ENCODE measurements around the gene SMIM20. TPM values are rescaled to one million over a fixed set of nuclear protein-coding genes. Genes with fewer than 3 reads are reported as not detected.

SMIM20 gene
- total RNA-seq, 4 donors from 2014 or later: 26.5 to 44.2 (median 34.8) TPM

- Histone ChIP-seq H3K27ac (no peak overlapping the region), H3K27me3 (peaks cover 6% of the 10 kb centered on the region), H3K36me3 (no peaks in the 10 kb centered on the region), H3K9me3 (no peaks in the 10 kb centered on the region), H3K4me3 (no peak overlapping the region), H3K4me1 (peaks cover 0 to 8% (median 0%) of the 10 kb centered on the region in 3 donors)
- peak; percentile 41 for ATAC-seq
- WGBS, 2 donors (ENCODE audit: low coverage in 1 of 2): 0 to 8% methylated on average over 2 to 5 of the region's 5 CpGs
- TF ChIP-seq POLR2A (IDR thresholded peaks at IDR 0.05) (no peak), EP300 (IDR thresholded peaks at IDR 0.05) (no peak), CTCF (IDR thresholded peaks at IDR 0.05) (no peak), POLR2AphosphoS5 (IDR thresholded peaks at IDR 0.05) (no peak)
Observed at GRCh38 chr4:25884031-25884782, 29.8 kb upstream of the SMIM20 start.

GRCh38 chr4:25888781-25889180 lies 25.2 kb upstream of the SMIM20 start:
- TF ChIP-seq EP300 (IDR thresholded peaks at IDR 0.05) (no peak), POLR2A (IDR thresholded peaks at IDR 0.05) (no peak), POLR2AphosphoS5 (IDR thresholded peaks at IDR 0.05) (no peak), CTCF (IDR thresholded peaks at IDR 0.05) (no peak)
- Histone ChIP-seq H3K36me3 (no peaks in the 10 kb centered on the region), H3K27me3 (no peaks in the 10 kb centered on the region), H3K4me1 (peaks cover 0 to 8% (median 0%) of the 10 kb centered on the region in 3 donors), H3K4me3 (no peak overlapping the region), H3K9me3 (no peaks in the 10 kb centered on the region), H3K27ac (no peak overlapping the region)
- no peak for ATAC-seq

- WGBS, 2 donors (ENCODE audit: low coverage in 1 of 2): 88 to 91% methylated on average over 9 of the region's 14 CpGs
- ATAC-seq: no peak
Observed at GRCh38 chr4:25889589-25890503, 24.2 kb upstream of the SMIM20 start.

DNA sequence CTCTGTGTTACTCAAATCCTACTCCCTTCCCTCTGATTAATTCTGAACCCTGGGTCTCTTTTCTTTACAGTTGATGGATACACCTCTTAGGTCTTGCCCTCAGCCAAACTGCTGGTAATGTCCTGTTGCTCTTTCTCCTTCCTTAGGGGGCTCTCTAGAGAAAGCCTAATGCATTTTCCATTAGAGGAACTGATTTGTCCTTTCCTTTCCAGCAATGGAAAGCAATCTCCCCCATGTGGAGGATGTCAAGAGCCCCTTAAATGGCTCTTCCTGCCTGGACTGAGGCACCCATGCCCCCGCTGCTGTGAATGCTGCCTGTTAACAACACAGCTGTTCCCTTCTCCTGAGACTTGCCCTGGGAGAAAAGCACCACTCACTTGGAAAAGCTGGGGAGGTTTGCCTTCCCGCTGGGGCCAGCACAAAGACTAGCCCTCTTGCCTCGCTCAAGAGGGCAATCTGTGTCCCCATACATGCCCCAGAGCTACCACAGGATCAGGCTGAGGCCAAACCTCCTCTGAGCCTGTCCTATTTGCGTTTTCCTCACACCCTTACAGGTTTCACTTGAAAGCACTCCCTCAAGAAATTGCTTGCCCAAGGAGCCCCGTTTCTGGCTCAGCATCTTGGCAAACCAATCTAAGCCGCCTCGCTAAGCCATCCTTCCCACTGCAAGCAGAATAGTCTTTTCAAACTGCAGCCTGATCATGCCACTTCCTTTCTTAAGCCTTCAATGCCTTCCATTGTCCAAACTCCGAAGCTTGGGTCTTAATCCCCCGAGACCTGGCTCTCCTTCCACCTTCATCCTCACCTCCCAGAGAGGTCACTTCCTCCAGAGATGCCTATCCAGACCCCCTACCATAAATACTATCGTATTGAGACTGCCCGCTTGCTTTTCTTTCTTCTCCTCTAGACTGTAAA lies 23.2 kb upstream of the SMIM20 start:
- ATAC-seq: no peak
- TF ChIP-seq EP300 (IDR thresholded peaks at IDR 0.05) (no peak), POLR2AphosphoS5 (IDR thresholded peaks at IDR 0.05) (no peak), CTCF (IDR thresholded peaks at IDR 0.05) (no peak), POLR2A (IDR thresholded peaks at IDR 0.05) (no peak)

More at GRCh38 chr4:25889589-25890503, 24.2 kb upstream of the SMIM20 start:
- no peaks in the 10 kb centered on the region for H3K4me1 ChIP-seq
- no peak for TF ChIP-seq EP300 (IDR thresholded peaks at IDR 0.05)
- TF ChIP-seq POLR2A (IDR thresholded peaks at IDR 0.05): no peak
- no peak for TF ChIP-seq POLR2AphosphoS5 (IDR thresholded peaks at IDR 0.05)
- no peak for TF ChIP-seq CTCF (IDR thresholded peaks at IDR 0.05)
- H3K36me3 ChIP-seq: no peaks in the 10 kb centered on the region
- no peaks in the 10 kb centered on the region for H3K9me3 ChIP-seq
- no peak overlapping the region for H3K4me3 ChIP-seq
- H3K27ac ChIP-seq: no peak overlapping the region
- H3K27me3 ChIP-seq: no peaks in the 10 kb centered on the region

More for the DNA sequence above, 23.2 kb upstream of the SMIM20 start:
- 63 to 70% methylated on average over 7 to 8 of the region's 11 CpGs for WGBS, 2 donors (ENCODE audit: low coverage in 1 of 2)
- Histone ChIP-seq H3K27ac (no peak overlapping the region), H3K27me3 (no peaks in the 10 kb centered on the region), H3K4me1 (no peaks in the 10 kb centered on the region), H3K4me3 (no peak overlapping the region), H3K9me3 (no peaks in the 10 kb centered on the region), H3K36me3 (no peaks in the 10 kb centered on the region)

Data from gastroesophageal sphincter (tissue), 4 donors.